Spleen (tissue), 7 donors: Measurements from ENCODE around the gene DDX3X.

Experiments
- CTCF ChIP-seq, 11 experiments: fragments of 200-600 bp in 7 of 11; fragments of 450-650 bp in 4 of 11; sonication (generic) in 4 of 11; IDR thresholded peaks in 8 of 11; conservative IDR thresholded peaks in 3 of 11; 1 replicate in 7 of 11; 2 replicates in 4 of 11; pipeline versions ENCODE4 v1.4.0 to v1.8.0; 2016 to 2021; ENCODE audit warnings: antibody characterized with exemption in 11 of 11, inconsistent platforms in 4 of 11, mild to moderate bottlenecking in 1 of 11
- POLR2A ChIP-seq, 3 donors: fragments of 450-650 bp; IDR thresholded peaks; one replicate each; pipeline ENCODE4 v1.5.1; 2017; ENCODE audit warnings: antibody characterized with exemption in 3 of 3, mild to moderate bottlenecking in 1 of 3
- POLR2AphosphoS5 ChIP-seq, 3 donors: sonication (generic); formaldehyde crosslinking; IDR thresholded peaks; one replicate each; pipeline ENCODE4 v1.5.1; 2017; ENCODE audit warnings: antibody characterized with exemption in 3 of 3
- donor health status: DM: no; HTN: no; CAD: no; lungs with moderate emphysema.
- donor health status: DM: no; HTN: no; CAD: no.
- donor health status: DM: no; HTN: no; CAD: no.

DNA sequence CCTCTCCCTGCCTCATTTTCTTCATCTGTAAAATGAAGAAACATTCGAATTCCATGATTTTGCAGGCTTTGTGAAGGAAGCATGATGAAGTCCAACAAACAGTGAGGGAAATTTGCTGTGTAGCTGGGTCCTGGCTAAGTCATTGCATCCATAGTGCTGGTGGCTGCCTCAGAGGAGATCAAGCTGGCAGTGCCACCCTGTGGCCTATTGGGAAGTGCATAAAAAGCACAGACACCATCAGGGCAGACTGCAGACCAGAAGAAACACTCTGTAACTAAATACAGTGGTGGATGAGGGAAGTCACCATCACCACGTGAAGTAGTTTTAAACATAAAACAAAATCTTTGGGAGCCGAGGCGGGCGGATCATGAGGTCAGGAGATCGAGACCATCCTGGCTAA lies 40.7 kb upstream of the DDX3X start:
- TF ChIP-seq CTCF (IDR thresholded peaks at IDR 0.05 in 8 of 11, conservative IDR thresholded peaks at IDR 0.05 in 3 of 11) (no peak), POLR2A (IDR thresholded peaks at IDR 0.05) (no peak), POLR2AphosphoS5 (IDR thresholded peaks at IDR 0.05) (no peak)
